HL-60/S4 treated with retinoic acid at 250 ng/mL for 4 days and 3 days (cell line): ENCODE measurements around the gene TFEB.

ENCODE experiments used
- in situ Hi-C: fragments of 300-500 bp; cut with MboI; formaldehyde crosslinking; loops from 2 replicates; pipeline ENCODE4 v1.7.0; 2022; ENCODE audit warnings: low sequenced_read_pairs

The TFEB gene

DNA sequence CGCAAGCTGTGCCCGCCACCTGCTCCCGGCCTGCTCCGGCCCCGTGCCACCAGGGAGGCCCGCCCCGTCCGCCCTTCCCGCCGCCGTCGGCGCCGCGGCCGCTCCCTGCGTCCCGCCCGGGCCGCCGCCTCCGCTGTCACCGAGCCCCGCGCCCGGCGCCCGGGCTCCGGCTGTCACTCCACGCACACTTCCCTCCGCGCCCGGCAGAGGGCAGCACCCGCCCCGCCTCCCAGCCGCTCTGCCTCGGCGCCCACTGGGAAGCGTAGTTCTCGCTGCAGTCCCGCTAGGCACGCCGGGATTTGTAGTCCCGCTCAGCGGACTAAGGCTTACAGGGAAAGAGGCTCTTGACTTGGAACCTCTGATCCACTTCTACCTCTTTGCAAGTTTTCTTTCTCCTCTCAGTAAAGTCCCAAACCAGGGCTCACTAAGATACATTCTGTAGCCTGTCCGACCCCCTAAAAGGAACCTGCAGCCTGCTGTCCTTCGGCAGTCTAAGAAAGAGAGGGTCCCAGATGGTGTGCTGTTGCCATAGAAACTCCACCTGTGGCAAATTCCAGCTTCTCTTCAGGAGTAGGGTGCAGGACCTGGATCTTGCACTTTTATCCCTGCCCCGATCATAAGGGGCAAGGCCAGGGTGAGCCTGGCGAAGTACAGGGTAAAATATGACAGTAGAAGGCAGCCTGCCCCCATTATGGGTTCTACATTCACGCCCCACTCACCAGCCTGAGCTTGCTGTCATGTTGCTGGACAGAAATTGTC, at the start of gene TFEB:
TSS of gene TFEB (minus strand) at position 182 of the 759 bp plus-strand sequence. CDS start 44,395 bp downstream, outside the sequence.
- in situ Hi-C loops, result no loop called here

DNA sequence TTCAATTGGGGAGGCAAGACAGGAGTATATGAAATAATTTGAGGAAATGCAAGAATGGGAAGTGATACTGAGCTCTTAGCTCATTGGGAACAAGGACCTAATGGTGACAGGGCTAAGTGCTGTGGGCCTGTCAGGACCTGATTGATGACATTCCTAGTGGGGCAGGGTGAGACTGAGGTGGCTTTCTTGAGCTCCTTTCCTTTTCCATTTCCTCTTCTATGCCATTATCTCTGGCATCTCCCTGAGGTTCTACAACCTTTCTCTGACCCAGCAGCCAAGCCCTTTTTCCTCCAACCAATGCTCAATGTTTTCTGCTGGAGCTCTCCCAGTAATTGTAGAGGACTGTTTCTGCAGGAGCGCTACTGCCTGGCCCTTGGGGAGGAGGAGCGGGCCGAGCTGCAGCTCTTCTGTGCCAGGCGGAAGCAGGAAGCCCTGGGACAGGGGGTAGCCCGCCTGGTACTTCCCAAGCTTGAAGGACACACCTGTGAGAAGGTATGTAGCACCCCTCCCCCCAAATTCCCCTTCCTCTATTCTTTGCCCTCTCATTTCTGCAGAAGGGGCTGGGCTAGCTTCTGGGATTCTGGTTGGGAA, 49.3 kb upstream of the TFEB start:
- in situ Hi-C loops, result loop anchor here (10.0 kb wide), 1 partner anchor 260 kb away; no protein-coding TSS in a partner anchor

DNA sequence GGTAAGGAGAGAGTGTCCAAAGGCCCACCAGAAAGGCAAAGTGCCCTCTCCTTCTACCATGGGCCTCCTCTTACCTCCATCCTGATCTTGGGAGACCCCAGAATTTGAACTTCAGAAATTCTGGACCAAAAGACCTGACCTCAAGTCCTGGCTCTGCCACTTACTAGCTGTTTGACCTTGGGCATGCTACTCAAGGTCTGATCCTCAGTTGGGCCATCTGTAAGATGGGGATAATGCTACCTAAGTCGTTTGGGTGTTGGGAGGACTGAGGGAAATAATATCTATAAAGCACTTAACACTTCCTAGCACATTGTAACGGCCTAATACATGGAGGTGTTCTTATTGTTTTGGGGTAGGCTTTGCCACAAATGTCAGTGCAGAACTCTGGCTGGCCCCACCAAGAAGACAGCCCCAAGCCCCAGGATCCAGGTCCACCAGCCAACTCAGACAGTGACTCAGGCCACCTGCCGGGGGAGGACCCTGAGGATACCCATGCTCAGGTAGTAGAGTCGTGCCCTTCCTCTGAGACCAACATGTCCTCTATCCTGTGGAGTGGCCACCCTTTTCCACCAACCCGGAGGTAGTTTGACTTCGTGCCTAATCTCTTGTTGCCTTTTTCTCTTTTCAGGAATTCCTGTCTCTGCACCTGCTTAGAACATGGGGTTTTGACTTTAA, 47.8 kb upstream of the TFEB start:
- in situ Hi-C loops, result loop anchor here (10.0 kb wide), 1 partner anchor 262 kb away; no protein-coding TSS in a partner anchor

DNA sequence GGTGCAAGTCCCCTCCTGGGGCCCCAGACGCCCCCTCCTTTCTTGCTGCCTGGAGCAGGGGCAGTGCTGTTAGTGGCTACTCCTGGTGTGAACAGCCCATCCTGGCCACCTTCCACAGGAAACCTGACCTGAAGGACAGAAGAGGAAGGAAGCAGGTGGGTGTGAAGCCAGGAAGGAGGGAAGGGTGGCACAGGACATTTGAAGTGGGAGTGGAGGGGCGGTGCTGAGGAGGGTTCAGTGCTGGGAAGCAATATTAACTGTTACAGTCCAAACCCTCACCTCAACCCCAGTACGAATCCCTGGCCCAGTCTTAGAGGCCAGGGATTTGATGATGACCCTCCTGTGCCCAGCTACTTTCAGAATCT, 45.9 kb upstream of the TFEB start:
- in situ Hi-C loops, result loop anchor here (10.0 kb wide), 1 partner anchor 263 kb away; no protein-coding TSS in a partner anchor

DNA sequence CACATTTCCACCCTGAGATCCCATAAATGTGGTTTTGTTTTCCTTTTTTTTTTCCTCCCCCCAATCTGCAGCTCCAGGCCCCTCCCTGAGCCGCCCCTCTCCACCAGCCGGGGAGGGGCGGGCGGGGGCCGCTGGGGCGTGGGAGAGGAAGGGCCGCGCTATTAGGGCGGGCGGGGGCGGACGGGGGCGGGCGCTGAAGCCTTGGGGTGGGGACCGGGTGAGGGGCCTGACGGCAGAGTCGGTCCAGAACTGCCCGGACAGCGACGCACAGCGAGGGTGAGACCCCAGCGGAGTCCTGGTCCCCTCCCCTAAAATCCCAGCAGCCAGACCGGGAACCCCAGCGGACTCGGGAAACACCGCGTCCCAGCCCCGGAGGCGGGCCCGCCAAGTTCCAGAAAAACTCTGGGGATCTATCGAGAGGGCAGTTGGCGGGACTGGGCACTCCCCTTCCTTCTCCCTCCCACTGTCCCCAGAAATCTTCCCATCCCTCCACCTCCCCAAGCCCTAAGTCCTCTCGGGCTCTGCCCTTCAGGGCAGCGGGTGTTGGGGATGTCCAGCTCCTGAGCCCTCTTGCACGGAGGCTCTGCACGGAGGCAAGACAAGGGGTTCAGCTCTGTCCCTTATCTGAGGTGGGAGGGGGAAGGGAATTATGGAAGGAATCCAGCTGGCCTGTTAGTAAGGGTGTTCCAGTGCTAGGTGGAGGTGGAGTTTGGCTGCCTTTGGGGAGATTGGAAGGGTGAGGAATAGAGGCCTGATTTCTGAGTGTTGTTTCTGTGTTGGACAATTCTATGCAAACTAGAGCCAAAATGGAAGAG, 45.4 kb upstream of the TFEB start, which contains the start of gene PRICKLE4:
TSS of gene PRICKLE4 (plus strand) at position 232 of the 815 bp plus-strand sequence. CDS start 2,692 bp downstream, outside the sequence.
- in situ Hi-C loops, result loop anchor here (10.0 kb wide), 1 partner anchor 264 kb away; no protein-coding TSS in a partner anchor

DNA sequence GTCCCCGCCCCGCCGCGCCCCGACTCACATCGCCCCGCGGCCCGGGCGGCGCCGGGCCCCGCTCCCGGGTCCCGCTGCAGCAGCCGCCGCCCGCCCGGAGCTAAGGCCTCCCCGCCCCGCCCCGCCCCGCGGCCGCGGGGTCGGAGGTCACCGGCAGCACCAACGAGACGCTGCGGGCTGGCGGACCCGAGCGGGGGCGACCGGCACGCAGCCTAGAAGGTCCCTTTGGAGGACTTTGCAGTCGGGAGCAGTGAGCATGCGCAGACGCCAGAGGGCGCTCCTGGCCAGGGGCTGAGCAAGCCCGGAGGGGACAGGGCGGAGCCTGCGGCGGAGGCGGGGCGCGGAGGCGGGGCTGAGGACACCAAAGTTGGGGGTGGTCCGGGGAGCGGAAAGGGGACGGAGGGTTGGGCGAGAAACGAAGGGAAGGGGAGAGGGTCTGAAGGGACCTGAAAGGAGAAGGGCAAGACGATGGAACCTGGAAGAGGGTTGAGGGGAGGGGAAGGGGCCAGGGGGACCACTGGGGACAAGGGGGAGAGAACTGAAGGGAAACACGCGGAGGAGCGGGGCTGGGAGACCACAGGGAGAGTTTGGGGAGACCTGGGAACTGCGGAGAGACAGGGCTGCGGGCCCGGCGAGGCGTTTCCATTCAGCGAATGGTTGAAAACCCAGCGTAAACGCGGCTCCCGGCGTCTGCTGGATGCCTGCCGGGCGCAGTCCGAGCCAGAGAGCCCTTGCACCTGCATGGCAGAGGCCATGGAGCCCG, 44.6 kb upstream of the TFEB start, which contains the start of gene FRS3:
TSS of gene FRS3 (minus strand) at position 113 of the 763 bp plus-strand sequence. CDS start 2,913 bp downstream, outside the sequence.
- in situ Hi-C loops, result loop anchor here (10.0 kb wide), 1 partner anchor 265 kb away; no protein-coding TSS in a partner anchor

DNA sequence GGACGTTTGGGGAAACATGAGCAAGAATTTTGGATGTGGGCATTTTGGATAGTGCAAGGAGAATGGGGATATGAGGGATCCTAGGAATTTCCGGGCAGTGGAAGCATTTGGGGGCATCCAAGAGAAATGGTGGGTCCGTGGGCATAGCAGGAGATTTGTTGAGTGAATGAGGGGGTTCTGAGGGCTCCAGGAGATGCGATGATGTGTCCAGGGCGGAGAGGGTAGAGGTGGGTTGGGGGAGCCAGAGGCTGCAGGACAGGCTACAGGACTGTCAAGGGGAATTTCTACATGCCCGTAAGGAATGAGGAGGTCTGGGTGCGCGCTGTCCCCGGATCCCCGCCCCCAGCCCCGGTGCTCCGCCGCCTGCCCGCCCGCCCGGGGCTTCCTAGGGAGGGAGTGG, 43.9 kb upstream of the TFEB start:
- in situ Hi-C loops, result no loop called here

DNA sequence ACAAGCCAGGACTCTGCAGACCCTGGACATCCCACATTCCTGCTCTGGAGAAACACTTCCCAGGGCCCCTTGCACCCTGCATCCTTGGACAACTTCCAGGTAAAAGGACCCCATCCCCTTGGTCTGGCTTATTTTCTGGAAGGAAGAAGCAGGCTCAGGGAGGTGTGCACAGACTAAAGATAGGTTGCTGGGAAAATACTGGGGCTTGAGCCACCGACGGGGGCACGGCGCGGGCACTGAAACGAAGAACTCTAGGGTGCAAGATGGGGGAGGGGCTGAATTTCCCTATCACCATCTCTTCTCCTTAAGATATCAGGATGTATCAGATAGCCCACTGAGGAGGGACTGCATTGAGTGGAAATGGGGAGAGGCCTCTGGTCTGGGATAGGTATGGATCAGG, 43.5 kb upstream of the TFEB start:
- in situ Hi-C loops, result no loop called here

DNA sequence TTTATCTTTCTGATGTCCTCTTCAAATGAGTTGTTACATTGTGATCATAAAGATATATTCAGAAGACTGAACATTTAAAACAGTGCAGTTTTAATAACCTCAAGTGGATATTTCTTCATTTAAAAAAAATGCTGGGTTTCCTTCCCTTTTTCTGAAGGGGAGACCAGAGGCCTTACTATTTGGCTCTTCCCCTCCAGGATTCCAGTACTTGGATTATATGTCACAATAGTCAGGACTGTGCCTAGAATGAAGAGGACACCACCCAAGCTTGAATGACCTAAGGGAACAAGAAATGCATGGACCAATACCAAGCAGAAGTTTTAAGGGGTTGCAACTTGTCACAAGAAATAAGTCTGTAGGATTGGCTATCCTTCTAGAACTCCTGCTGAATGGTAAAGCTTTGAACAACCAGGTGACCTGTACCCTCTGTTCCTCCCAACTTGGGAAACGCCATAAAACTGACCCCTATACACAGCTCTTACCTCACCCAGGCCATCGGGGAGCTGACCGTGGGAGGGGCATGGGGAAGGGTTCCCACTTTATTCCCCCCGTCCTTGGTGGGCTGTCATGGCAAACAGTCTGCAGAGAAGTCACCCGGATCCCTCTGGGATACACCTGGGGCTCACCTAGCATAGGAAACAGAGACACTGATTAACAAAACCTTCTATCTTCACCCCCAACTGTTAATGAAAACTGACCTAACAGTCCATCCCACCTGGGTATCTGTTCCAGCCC, 42.3 kb upstream of the TFEB start:
- in situ Hi-C loops, result no loop called here

DNA sequence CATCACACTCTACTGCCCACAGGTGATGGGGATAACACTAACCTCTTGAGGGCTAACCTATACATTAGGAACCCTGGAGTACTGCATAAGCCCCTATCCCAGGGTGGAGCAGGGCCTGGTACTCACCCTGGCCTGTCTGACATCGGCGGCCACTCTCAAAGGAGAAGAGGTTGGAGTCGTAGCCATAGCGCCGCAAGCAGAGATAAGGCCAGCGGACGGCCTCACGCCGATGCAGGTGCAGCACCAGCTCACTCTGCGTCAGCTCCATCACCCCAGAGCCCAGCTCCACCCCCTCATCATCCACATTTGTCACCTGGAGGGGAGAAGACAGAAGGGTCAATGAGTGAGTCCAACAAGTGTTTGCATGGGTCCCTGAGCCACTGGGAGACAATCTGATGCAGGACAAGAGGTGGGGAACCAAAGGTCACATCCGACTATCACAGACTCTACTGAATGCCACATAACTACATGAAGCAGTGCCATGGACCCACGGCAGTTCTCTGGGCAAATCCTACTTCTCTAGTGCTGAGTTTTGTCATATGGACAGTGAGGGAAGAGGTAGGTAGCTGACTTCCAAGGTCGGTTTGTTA, 40.0 kb upstream of the TFEB start:
- in situ Hi-C loops, result no loop called here

DNA sequence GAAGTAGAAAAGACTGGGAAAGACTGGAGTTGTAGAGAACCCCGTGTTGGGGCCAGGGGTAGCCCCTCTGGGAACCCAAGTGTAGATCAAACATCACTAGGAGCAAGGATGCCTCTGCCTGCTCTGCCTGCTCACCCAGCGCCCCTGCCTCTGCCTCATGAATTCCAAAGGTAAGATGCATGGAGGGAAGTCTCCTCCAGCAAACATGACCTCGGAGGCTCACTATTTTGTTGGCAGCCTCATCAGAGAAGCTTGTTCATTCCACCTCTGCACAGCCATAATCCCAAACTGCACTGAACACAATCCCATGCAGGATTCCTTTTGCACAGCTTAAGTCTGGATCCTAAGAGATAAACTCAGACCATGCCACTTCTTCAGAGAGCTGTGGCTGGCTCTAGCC, 39.4 kb upstream of the TFEB start:
- in situ Hi-C loops, result no loop called here

DNA sequence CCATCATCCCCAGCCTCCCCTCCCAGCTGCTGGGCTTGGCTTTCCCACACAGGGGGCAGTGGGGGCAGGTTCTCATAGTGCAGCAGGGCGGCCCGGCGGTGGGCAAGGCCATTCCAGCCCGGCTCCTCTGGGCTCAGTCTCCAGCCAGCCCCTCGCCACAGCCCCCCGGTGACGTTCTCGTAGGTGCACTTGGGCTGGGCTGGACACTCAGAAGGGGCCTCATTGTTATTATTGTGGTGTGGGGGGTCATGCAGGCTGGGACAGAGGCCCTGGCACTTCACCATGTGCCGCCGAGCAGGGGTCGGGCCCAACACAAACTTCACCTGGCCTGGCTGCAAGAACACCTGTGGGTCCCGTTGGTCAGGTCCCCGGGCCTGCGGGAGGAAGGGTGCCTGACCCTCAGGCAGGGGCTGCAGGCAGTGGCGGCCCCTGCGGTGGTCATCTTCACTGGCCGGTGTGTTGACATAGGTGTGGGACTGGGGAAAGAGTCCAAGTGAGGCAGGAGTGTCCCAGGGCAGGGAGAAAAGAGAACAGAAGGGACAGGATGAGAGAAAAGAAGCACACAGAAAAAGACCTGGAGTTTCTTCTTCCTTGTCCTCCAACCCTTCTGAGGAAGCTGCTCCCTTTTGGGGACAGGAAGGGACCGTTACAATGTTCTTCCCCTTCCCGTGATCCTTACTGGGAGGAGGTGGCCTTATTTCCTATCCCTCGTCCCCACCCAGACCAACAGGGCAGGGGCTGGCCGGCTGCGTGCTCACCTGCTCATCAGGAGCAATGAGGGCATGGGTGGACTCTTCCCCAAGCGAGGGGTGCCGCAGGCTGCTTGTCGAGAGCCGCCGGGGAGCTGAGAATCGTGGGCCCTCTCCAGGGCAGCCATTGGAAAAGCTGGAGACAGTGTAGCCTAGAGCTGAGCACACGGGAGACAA, 35.9 kb upstream of the TFEB start:
- in situ Hi-C loops, result no loop called here

DNA sequence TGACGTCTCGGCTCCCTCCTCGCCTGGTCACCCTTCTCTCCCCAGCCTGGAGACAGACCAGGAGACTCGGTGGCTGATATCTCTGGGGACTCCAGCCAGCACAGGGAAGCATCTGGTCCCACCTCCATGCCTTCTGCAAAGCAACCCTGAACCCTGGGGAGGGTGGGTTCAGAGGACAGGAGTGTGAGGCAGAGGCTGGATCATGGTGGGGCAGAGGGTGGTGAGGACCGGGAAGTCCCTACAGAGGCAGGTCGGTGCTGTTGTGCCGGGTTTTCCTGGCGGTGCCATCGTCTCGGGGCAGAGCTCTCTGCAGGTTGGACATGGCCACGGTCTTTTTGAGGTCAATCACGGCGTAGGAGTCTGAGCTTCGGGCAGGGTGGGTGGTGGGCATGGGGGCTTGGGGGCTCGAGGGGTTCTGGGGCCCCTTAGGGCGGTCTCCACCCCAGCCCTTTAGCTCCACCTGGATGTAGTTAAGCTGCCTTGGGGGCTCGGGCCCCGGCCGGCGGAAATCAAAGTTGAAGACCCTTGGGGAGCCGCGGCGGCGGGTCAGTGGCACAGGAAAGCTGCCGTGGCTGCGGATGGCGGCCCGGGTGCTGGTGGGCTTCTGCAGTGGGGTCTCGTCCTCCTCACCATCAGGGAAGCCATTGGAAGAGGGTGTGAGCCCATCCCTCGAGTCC, 35.1 kb upstream of the TFEB start:
- in situ Hi-C loops, result no loop called here

DNA sequence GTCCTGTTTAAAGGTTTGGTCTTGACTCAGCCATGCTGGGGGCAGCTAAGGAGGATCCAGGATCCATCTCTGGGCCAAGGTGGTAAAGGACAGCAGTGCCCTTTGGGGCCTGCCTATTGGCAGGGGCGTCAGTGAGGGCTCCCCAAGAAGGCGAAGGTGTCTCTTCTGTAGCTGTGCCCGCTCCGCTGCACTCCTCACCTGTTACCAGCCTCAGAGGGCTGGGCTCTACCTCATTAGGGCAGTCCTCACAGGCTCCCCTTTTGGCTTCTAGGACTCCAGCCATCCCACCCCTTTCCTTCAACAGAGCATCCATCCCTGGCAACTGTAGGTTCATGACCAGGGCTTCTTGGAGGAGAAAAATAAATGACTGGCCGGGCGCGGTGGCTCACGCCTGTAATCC, 34.0 kb upstream of the TFEB start:
- in situ Hi-C loops, result no loop called here

DNA sequence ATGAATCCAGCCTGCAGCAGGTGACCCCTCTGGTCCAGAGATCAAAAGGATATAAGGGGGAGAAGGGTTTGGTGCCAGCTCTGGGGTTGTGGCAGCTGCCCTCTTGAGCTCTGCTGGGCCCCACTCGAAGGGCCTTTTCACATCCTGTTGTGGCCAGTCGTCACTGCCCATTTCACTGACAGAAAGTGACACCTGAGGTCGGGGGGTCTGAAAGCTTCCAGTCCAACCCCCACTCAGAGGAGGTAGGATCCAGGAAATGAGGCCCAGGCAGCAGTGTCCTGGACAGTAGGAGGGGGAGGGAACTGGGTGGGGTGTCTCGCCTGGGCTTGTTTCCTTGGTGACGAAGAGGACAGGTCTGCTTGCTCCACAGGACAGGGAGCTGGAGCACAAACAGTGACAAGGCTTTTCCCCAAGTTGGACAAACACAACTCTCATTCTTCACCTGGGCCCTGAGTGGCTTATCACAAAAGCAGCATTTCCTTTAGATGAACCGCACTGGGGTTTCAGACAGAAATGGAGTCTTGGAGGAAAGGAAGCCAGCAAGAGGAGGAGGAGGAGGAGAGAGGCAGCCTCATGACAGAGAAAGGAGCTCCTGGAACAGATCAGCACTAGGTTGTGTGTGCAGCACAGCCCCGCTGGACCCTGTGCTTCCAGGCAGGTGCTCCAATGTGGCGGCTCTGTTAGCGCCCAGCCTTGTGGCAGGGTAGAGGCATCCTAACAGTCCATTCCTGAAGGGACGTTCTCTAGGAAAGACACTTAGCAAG, 33.3 kb upstream of the TFEB start:
- in situ Hi-C loops, result no loop called here

DNA sequence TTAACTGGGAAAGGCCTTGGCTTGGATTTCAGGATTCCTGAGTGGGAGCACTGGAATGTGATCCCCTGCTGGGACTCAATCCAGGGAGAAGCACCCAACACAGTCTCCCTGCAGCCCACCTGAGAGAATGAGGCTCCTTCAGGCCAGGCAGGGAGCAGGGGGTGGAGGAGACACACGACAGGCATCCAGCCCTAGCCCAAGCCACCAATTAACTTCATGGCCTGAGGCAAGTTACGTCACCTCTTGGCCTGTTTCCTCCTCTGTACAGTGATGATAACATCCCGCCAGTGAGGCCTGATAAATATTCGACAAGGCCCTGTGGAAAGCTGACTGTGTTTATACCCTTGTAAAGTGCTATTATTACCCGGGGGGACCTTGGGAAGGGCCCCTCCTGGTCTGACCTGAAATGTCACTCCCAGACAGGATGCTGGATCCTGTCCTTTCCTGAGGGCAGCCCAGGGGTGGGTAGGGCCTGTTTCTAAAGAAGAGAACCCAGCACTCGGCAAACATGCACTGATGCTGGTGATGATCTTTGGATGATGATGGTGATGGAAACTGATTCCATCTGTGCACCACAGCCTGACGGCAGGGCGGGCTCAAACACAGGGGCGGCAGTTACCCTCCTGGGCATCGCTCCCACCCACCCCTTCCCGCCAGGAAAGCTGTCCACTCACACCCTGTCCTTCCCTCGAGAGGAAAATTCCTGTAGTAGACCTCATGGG, 31.9 kb upstream of the TFEB start:
- in situ Hi-C loops, result no loop called here
